Activated naive CD8-positive, alpha-beta T cell treated with anti-CD3 and anti-CD28 coated beads, Interleukin-2, amount 50 U/mL, for 24 hours (primary cell): ENCODE results near the gene VEGFA.

Experiments used
- ATAC-seq: fragments of 150-1000 bp; cut with Tn5 transposase; one replicate; pipeline ENCODE4 v1.10.0; 2021
- DNase-seq: peaks from one replicate; pipeline ENCODE4 v3.0.0; 2021
- H3K27ac Mint-ChIP-seq: one replicate; pipeline ENCODE4 v1.8.0; 2021; ENCODE audit warnings: mild to moderate bottlenecking, mixed read lengths
- H3K27me3 Mint-ChIP-seq: one replicate; pipeline ENCODE4 v1.8.0; 2021; ENCODE audit warnings: mixed read lengths
- H3K36me3 Mint-ChIP-seq: one replicate; pipeline ENCODE4 v1.8.0; 2021; ENCODE audit warnings: low read depth, mixed read lengths
- H3K4me1 Mint-ChIP-seq: one replicate; pipeline ENCODE4 v1.8.0; 2021; ENCODE audit warnings: mixed read lengths
- H3K4me3 Mint-ChIP-seq: one replicate; pipeline ENCODE4 v1.8.0; 2021; ENCODE audit warnings: mild to moderate bottlenecking, moderate library complexity, mixed read lengths
- H3K9me3 Mint-ChIP-seq: one replicate; pipeline ENCODE4 v1.8.0; 2021; ENCODE audit warnings: mixed read lengths

VEGFA gene

GRCh38 chr6:43735642-43736199 is 34.3 kb upstream of the VEGFA start:
- H3K27me3 Mint-ChIP-seq, result no peaks in the 10 kb centered on the region
- no peak overlapping the region for H3K4me3 Mint-ChIP-seq
- H3K27ac Mint-ChIP-seq, result peak overlapping the region; percentile 20
- peaks cover 2% of the 10 kb centered on the region for H3K36me3 Mint-ChIP-seq
- no peak for DNase-seq
- no peak for ATAC-seq
- H3K4me1 Mint-ChIP-seq, result peaks cover 39% of the 10 kb centered on the region
- H3K9me3 Mint-ChIP-seq, result peaks cover 19% of the 10 kb centered on the region

- H3K9me3 Mint-ChIP-seq, result peaks cover 13% of the 10 kb centered on the region
- no peak overlapping the region for H3K4me3 Mint-ChIP-seq
- peaks cover 39% of the 10 kb centered on the region for H3K4me1 Mint-ChIP-seq
- no peak for ATAC-seq
- H3K27ac Mint-ChIP-seq, result no peak overlapping the region
- peaks cover 2% of the 10 kb centered on the region for H3K36me3 Mint-ChIP-seq
- H3K27me3 Mint-ChIP-seq, result no peaks in the 10 kb centered on the region
- DNase-seq, result no peak
Measured at GRCh38 chr6:43736211-43736786, 33.7 kb upstream of the VEGFA start.

DNA sequence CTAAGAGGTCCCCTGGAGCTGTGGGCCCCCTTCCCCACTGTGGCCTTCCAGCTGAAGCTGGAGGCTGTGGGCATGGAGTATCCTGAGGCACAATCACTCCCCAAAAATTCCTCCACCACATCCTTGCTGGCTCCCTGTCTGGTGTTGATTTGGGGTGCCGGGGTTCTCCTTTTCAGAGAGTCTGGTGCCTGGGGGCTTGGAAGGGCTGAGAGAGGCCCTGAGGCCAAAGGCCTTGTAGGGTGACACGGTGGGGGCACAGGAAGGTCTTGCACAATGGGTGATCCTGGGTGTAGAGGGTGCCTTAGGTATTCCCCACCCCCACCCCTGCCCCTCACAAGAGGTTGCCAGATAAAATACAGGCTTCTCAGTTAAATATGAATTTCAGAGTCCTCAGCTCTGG is 33.2 kb upstream of the VEGFA start:
- Mint-ChIP-seq H3K27ac (no peak overlapping the region), H3K4me1 (peaks cover 39% of the 10 kb centered on the region), H3K27me3 (no peaks in the 10 kb centered on the region), H3K4me3 (no peak overlapping the region), H3K36me3 (peaks cover 2% of the 10 kb centered on the region), H3K9me3 (peaks cover 9% of the 10 kb centered on the region)
- DNase-seq (no peak), ATAC-seq (no peak)

GRCh38 chr6:43737272-43738081 is 32.5 kb upstream of the VEGFA start:
- H3K27me3 Mint-ChIP-seq, result no peaks in the 10 kb centered on the region
- peaks cover 2% of the 10 kb centered on the region for H3K36me3 Mint-ChIP-seq
- peaks cover 39% of the 10 kb centered on the region for H3K4me1 Mint-ChIP-seq
- ATAC-seq (no peak), DNase-seq (no peak)
- H3K27ac Mint-ChIP-seq, result peak overlapping the region; percentile 15
- peaks cover 2% of the 10 kb centered on the region for H3K9me3 Mint-ChIP-seq
- no peak overlapping the region for H3K4me3 Mint-ChIP-seq

GRCh38 chr6:43738267-43738676 is 31.7 kb upstream of the VEGFA start:
- Mint-ChIP-seq H3K4me3 (no peak overlapping the region), H3K9me3 (no peaks in the 10 kb centered on the region), H3K27ac (no peak overlapping the region), H3K4me1 (peaks cover 33% of the 10 kb centered on the region), H3K36me3 (peaks cover under 1% of the 10 kb centered on the region), H3K27me3 (no peaks in the 10 kb centered on the region)
- DNase-seq (no peak), ATAC-seq (no peak)

DNA sequence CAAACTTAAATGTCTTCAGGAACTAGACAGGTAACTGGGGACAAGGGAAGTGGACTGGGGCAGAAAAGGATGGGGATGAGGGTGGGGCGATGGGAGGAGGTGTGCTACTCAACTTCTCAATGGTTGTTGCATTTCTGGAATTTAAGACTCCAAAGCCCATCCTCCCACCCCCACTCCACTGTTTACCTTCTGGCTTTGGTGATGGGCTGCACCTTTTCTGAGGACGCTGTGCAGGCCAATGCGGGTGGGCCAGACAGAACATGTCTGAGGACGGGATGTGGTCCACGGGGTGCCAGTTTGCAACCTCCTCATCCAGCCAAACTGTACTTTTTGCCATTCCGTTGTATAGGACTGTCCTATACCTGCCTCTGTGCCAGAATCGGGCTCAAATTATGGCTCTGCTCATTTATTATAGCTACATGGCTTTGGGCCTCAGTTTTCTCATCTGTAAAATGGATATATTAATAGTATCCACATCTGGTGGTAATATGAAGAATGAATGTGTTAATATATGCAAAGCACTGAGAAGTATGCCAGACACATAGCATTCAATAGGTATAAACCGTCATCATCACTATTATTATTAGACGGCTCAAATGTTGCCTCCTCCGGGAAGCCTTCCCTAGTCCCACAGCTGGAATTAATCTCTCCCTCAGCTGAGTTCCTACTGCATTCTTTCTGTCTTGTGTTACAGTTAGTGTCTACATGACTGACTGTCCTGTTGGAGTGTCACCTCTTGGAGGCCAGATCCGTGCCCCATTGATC is 31.0 kb upstream of the VEGFA start:
- Mint-ChIP-seq H3K4me3 (no peak overlapping the region), H3K4me1 (peaks cover 25% of the 10 kb centered on the region), H3K27me3 (no peaks in the 10 kb centered on the region), H3K36me3 (no peaks in the 10 kb centered on the region), H3K9me3 (no peaks in the 10 kb centered on the region), H3K27ac (no peak overlapping the region)
- DNase-seq (no peak), ATAC-seq (no peak)

DNA sequence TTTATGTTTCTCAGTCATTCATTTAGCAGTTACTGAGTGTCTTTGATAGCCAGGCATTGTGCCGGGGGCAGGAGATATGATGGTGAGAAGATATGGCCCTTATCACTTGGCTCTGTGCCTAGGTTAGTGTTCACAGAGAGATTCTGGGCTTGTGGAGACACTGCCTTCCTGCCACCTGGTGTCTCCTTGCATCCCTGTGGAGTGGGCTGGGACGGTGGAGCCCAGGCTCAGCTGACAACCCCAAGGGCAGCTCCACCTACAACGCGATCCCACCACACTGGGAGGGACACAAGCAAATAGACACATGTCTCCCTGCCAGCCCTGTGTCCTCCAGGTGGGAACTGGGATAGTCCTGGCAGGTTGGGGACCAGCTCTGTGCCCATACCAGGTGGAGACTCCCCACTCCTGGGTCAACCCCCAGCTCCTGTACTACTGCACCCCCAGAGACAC is 30.3 kb upstream of the VEGFA start:
- Mint-ChIP-seq H3K27ac (no peak overlapping the region), H3K4me1 (peaks cover 19% of the 10 kb centered on the region), H3K9me3 (no peaks in the 10 kb centered on the region), H3K27me3 (no peaks in the 10 kb centered on the region), H3K36me3 (no peaks in the 10 kb centered on the region), H3K4me3 (no peak overlapping the region)
- ATAC-seq (no peak), DNase-seq (no peak)

GRCh38 chr6:43740321-43740960 is 29.6 kb upstream of the VEGFA start:
- Mint-ChIP-seq H3K9me3 (no peaks in the 10 kb centered on the region), H3K4me1 (peaks cover 16% of the 10 kb centered on the region), H3K27me3 (no peaks in the 10 kb centered on the region), H3K4me3 (no peak overlapping the region), H3K27ac (no peak overlapping the region), H3K36me3 (no peaks in the 10 kb centered on the region)
- DNase-seq (no peak), ATAC-seq (no peak)

GRCh38 chr6:43740961-43741764 is 28.8 kb upstream of the VEGFA start:
- ATAC-seq (no peak), DNase-seq (no peak)
- no peak overlapping the region for H3K27ac Mint-ChIP-seq
- H3K9me3 Mint-ChIP-seq, result no peaks in the 10 kb centered on the region
- no peak overlapping the region for H3K4me3 Mint-ChIP-seq
- H3K27me3 Mint-ChIP-seq, result no peaks in the 10 kb centered on the region
- no peaks in the 10 kb centered on the region for H3K36me3 Mint-ChIP-seq
- H3K4me1 Mint-ChIP-seq, result peaks cover 14% of the 10 kb centered on the region

- peaks cover 8% of the 10 kb centered on the region for H3K4me1 Mint-ChIP-seq
- H3K27me3 Mint-ChIP-seq, result no peaks in the 10 kb centered on the region
- no peak overlapping the region for H3K4me3 Mint-ChIP-seq
- H3K9me3 Mint-ChIP-seq, result no peaks in the 10 kb centered on the region
- DNase-seq (no peak), ATAC-seq (no peak)
- H3K27ac Mint-ChIP-seq, result no peak overlapping the region
- H3K36me3 Mint-ChIP-seq, result no peaks in the 10 kb centered on the region
Measured at GRCh38 chr6:43741829-43742228, 28.2 kb upstream of the VEGFA start.

- no peaks in the 10 kb centered on the region for H3K27me3 Mint-ChIP-seq
- DNase-seq (no peak), ATAC-seq (no peak)
- no peak overlapping the region for H3K27ac Mint-ChIP-seq
- H3K9me3 Mint-ChIP-seq, result no peaks in the 10 kb centered on the region
- H3K4me1 Mint-ChIP-seq, result peaks cover 6% of the 10 kb centered on the region
- H3K36me3 Mint-ChIP-seq, result no peaks in the 10 kb centered on the region
- no peak overlapping the region for H3K4me3 Mint-ChIP-seq
Measured at GRCh38 chr6:43742285-43742684, 27.7 kb upstream of the VEGFA start.

- H3K27ac Mint-ChIP-seq, result no peak overlapping the region
- ATAC-seq, result no peak
- no peak for DNase-seq
Measured at GRCh38 chr6:43742931-43743632, 26.9 kb upstream of the VEGFA start.

DNA sequence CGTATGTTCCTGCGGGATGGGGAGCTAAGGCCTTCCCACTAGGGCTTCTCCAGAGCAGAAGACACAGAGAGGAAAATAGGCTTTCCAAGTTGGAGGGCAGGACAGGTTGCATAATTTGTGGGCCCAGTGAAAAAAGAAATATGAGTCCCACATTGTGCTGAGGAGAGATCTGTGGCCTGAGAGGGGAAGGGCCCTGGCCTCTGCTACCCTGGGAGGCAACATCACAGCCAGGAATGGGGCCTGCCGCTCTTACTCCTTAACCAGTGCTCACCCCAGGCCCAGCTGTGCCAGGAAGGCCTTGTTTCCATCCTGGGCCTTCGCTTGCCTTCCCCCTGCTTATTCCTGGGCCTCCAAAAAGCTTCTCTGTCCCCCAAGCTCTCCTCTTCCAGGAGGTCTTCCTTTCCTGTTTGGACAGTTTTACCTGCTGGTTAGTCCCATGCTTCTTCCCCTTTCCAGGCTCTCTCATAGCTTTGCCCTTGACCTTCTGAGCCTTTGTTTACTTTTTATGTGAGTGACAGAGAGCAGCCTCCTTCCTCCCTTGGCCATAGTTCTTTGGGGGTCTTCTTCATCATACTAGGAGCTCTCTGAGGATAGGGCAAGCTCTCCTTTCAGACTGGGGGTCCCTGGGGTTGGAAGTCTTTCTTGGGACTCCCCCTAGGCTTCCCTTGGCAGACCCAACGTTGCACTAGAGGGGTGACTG is 26.2 kb upstream of the VEGFA start:
- H3K4me3 Mint-ChIP-seq, result no peak overlapping the region
- no peak for ATAC-seq
- H3K27ac Mint-ChIP-seq, result no peak overlapping the region
- no peaks in the 10 kb centered on the region for H3K27me3 Mint-ChIP-seq
- H3K4me1 Mint-ChIP-seq, result no peaks in the 10 kb centered on the region
- no peaks in the 10 kb centered on the region for H3K9me3 Mint-ChIP-seq
- H3K36me3 Mint-ChIP-seq, result no peaks in the 10 kb centered on the region
- no peak for DNase-seq

More at GRCh38 chr6:43742931-43743632, 26.9 kb upstream of the VEGFA start:
- H3K4me1 Mint-ChIP-seq, result no peaks in the 10 kb centered on the region
- no peak overlapping the region for H3K4me3 Mint-ChIP-seq
- H3K36me3 Mint-ChIP-seq, result no peaks in the 10 kb centered on the region
- no peaks in the 10 kb centered on the region for H3K27me3 Mint-ChIP-seq
- no peaks in the 10 kb centered on the region for H3K9me3 Mint-ChIP-seq
